ENCODE results near the gene TEX38. TPM values are rescaled to one million over a fixed set of nuclear protein-coding genes. Genes with fewer than 3 reads are reported as not detected.

Gene TEX38
- total RNA-seq, 1 experiment from 2014 or later: not detected

DNA sequence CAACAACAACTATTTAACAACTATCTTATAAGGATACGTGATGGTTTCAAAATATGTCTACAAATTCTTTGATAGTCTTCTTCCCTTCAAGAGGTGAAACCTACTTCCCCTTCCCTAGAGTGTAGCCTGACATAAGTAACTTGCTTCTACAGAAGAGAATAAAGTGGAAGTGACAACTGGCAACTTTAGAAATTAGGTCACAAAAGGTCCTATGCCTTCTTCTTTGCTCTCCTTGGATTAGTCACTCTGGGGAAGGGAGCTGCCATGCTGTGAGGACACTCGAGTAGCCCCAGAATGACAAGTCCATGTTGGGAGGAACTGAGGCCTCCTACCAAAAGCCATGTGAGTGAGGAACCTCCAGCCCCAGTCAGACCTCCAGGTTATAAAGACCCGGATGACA, 28.0 kb downstream of the TEX38 start:
- no peaks in the 10 kb centered on the region for H3K27me3 ChIP-seq (ENCODE audit: low read length)
- no peaks in the 10 kb centered on the region for H3K4me1 ChIP-seq (ENCODE audit: insufficient read depth, low read length)
- H3K9me2 ChIP-seq (replicated peaks; ENCODE audit: low read length): no peaks in the 10 kb centered on the region
- BruUV-seq (replicated peaks): no TSS peak
- H3K9me3 ChIP-seq (ENCODE audit: low read length): no peaks in the 10 kb centered on the region
- TF ChIP-seq EZH2 (IDR thresholded peaks at IDR 0.05; ENCODE audit: low read length, unreplicated experiment) (no peak), EZH2phosphoT487 (IDR thresholded peaks at IDR 0.05; ENCODE audit: borderline replicate concordance, low read length) (no peak), CTCF (conservative IDR thresholded peaks at IDR 0.05; ENCODE audit: low read depth, low read length) (no peak)
- CTCF ChIA-PET: no interaction called here
- no peaks in the 10 kb centered on the region for H3F3A ChIP-seq (ENCODE audit: low read length, unreplicated experiment)
- ATAC-seq: no peak
- H2AFZ ChIP-seq (ENCODE audit: low read length): no peak overlapping the region
- H3K4me3 ChIP-seq (ENCODE audit: low read length): no peak overlapping the region
- H4K20me1 ChIP-seq (ENCODE audit: low read length): no peaks in the 10 kb centered on the region; the same call in 1 of the 2 replicates
- intact Hi-C loops (cut with micrococcal nuclease): no loop called here
- no peak overlapping the region for H3K9ac ChIP-seq (ENCODE audit: low read length)
- H3K27ac ChIP-seq (ENCODE audit: low read length): no peak overlapping the region
- H3K4me2 ChIP-seq (ENCODE audit: low read length): no peak overlapping the region
- DNase-seq: no peak
- H3K36me3 ChIP-seq (ENCODE audit: low read depth, low read length): peaks cover 35% of the 10 kb centered on the region
- POLR2A ChIA-PET (ENCODE audit: unreplicated experiment): no interaction called here
- peaks cover 9% of the 10 kb centered on the region; the same call in 1 of the 2 replicates for H3K79me2 ChIP-seq (ENCODE audit: low read length)

- Histone ChIP-seq H3K27ac (ENCODE audit: low read length) (no peak overlapping the region), H4K20me1 (ENCODE audit: low read length) (no peaks in the 10 kb centered on the region), H3F3A (ENCODE audit: low read length, unreplicated experiment) (no peaks in the 10 kb centered on the region), H3K9me3 (ENCODE audit: low read length) (no peaks in the 10 kb centered on the region), H3K4me2 (ENCODE audit: low read length) (no peak overlapping the region), H3K4me3 (ENCODE audit: low read length) (no peak overlapping the region), H2AFZ (ENCODE audit: low read length) (no peak overlapping the region), H3K27me3 (ENCODE audit: low read length) (no peaks in the 10 kb centered on the region), H3K4me1 (ENCODE audit: insufficient read depth, low read length) (peaks cover 3% of the 10 kb centered on the region; the same call in 1 of the 2 replicates), H3K36me3 (ENCODE audit: low read depth, low read length) (peaks cover 47% of the 10 kb centered on the region), H3K79me2 (ENCODE audit: low read length) (peaks cover 3% of the 10 kb centered on the region; the same call in 1 of the 2 replicates), H3K9ac (ENCODE audit: low read length) (no peak overlapping the region), H3K9me2 (replicated peaks; ENCODE audit: low read length) (no peaks in the 10 kb centered on the region)
- ChIA-PET CTCF (no interaction called here), POLR2A (ENCODE audit: unreplicated experiment) (no interaction called here)
- TF ChIP-seq EZH2 (IDR thresholded peaks at IDR 0.05; ENCODE audit: low read length, unreplicated experiment) (no peak), CTCF (conservative IDR thresholded peaks at IDR 0.05; ENCODE audit: low read depth, low read length) (no peak), EZH2phosphoT487 (IDR thresholded peaks at IDR 0.05; ENCODE audit: borderline replicate concordance, low read length) (no peak)
- BruUV-seq (replicated peaks): no TSS peak
- intact Hi-C loops (cut with micrococcal nuclease): no loop called here
- DNase-seq (no peak), ATAC-seq (no peak)
Observed at GRCh38 chr1:46703927-46704641, 32.4 kb downstream of the TEX38 start.

- H4K20me1 ChIP-seq (ENCODE audit: low read length): no peaks in the 10 kb centered on the region
- H3K9ac ChIP-seq (ENCODE audit: low read length): no peak overlapping the region
- H3K36me3 ChIP-seq (ENCODE audit: low read depth, low read length): peaks cover 50% of the 10 kb centered on the region
- no peak overlapping the region for H3K4me3 ChIP-seq (ENCODE audit: low read length)
- H3K27me3 ChIP-seq (ENCODE audit: low read length): no peaks in the 10 kb centered on the region
- ChIA-PET POLR2A (ENCODE audit: unreplicated experiment) (no interaction called here), CTCF (no interaction called here)
- ATAC-seq (peak; percentile 100), DNase-seq (peak; percentile 32)
- no TSS peak for BruUV-seq (replicated peaks)
- H3F3A ChIP-seq (ENCODE audit: low read length, unreplicated experiment): no peaks in the 10 kb centered on the region
- 0 out of 2 replicates have a peak, but pooled peaks cover 3% of the 10 kb centered on the region for H3K79me2 ChIP-seq (ENCODE audit: low read length)
- H3K9me3 ChIP-seq (ENCODE audit: low read length): no peaks in the 10 kb centered on the region
- TF ChIP-seq CTCF (conservative IDR thresholded peaks at IDR 0.05; ENCODE audit: low read depth, low read length) (no peak), EZH2phosphoT487 (IDR thresholded peaks at IDR 0.05; ENCODE audit: borderline replicate concordance, low read length) (no peak), EZH2 (IDR thresholded peaks at IDR 0.05; ENCODE audit: low read length, unreplicated experiment) (no peak)
- no peak overlapping the region for H3K27ac ChIP-seq (ENCODE audit: low read length)
- no peak overlapping the region for H3K4me2 ChIP-seq (ENCODE audit: low read length)
- no peak overlapping the region for H2AFZ ChIP-seq (ENCODE audit: low read length)
- peaks cover 3% of the 10 kb centered on the region; the same call in 1 of the 2 replicates for H3K4me1 ChIP-seq (ENCODE audit: insufficient read depth, low read length)
- no peaks in the 10 kb centered on the region for H3K9me2 ChIP-seq (replicated peaks; ENCODE audit: low read length)
- intact Hi-C loops (cut with micrococcal nuclease): no loop called here
Observed at GRCh38 chr1:46705408-46705807, 33.8 kb downstream of the TEX38 start.
